Fibroblast of lung (primary cell): ENCODE measurements around the gene PGLYRP4. TPM values are rescaled to one million over a fixed set of nuclear protein-coding genes. Genes with fewer than 3 reads are reported as not detected.

Experiments used
- DNase-seq, 2 donors: peaks; one replicate each; pipeline versions ENCODE4 v3.0.0 to v3.0.0-alpha.2; 2010; ENCODE audit warnings: low read depth in 2 of 2
- H2AFZ ChIP-seq: 2 replicates; pipeline ENCODE4 v1.5.1; 2012; ENCODE audit warnings: low read length, control low read depth, inconsistent platforms
- H3K27ac ChIP-seq: 2 replicates; pipeline ENCODE4 v1.5.1; 2011; ENCODE audit warnings: low read length, control low read depth; ENCODE audit not compliant: insufficient read depth
- H3K27me3 ChIP-seq: 2 replicates; pipeline ENCODE4 v1.5.1; 2011; ENCODE audit warnings: mild to moderate bottlenecking, low read length; ENCODE audit not compliant: control insufficient read depth, insufficient read depth
- H3K36me3 ChIP-seq: 2 replicates; pipeline ENCODE4 v1.5.1; 2011; ENCODE audit warnings: low read length; ENCODE audit not compliant: control insufficient read depth, insufficient read depth
- H3K4me1 ChIP-seq: 2 replicates; pipeline ENCODE4 v1.5.1; 2011; ENCODE audit warnings: low read length; ENCODE audit not compliant: control insufficient read depth, insufficient read depth; ENCODE audit errors: extremely low read depth
- H3K4me2 ChIP-seq: 2 replicates; pipeline ENCODE4 v1.5.1; 2011; ENCODE audit warnings: low read length, control low read depth; ENCODE audit not compliant: insufficient read depth; ENCODE audit errors: extremely low read depth
- H3K4me3 ChIP-seq, 4 experiments: fragments of 200-600 bp in 1 of 4; sonication (generic) in 1 of 4; replicated peaks in 1 of 4; 2 replicates each; pipeline ENCODE4 v1.5.1; 2011 to 2016; ENCODE audit warnings: low read length in 4 of 4, low read depth in 3 of 4, mild to moderate bottlenecking in 3 of 4, control low read depth in 2 of 4, inconsistent platforms in 1 of 4, mixed read lengths in 1 of 4; ENCODE audit not compliant: insufficient read depth in 1 of 4; ENCODE audit errors: control extremely low read depth in 1 of 4
- H3K79me2 ChIP-seq: 2 replicates; pipeline ENCODE4 v1.5.1; 2012; ENCODE audit warnings: mild to moderate bottlenecking, low read length, inconsistent platforms; ENCODE audit not compliant: control insufficient read depth, insufficient read depth
- H3K9ac ChIP-seq: 2 replicates; pipeline ENCODE4 v1.5.1; 2011; ENCODE audit warnings: mild to moderate bottlenecking, low read length, control low read depth; ENCODE audit not compliant: insufficient read depth
- H3K9me3 ChIP-seq: 2 replicates; pipeline ENCODE4 v1.5.1; 2012; ENCODE audit warnings: low read depth, low read length; ENCODE audit not compliant: control insufficient read depth, insufficient read depth
- H4K20me1 ChIP-seq: 2 replicates; pipeline ENCODE4 v1.5.1; 2011; ENCODE audit warnings: low read length; ENCODE audit not compliant: control insufficient read depth, insufficient read depth; ENCODE audit errors: extremely low read depth
- EZH2 ChIP-seq: IDR thresholded peaks from 2 replicates; pipeline ENCODE4 v1.5.1; 2012; ENCODE audit warnings: low read length, control low read depth, mild to moderate bottlenecking; ENCODE audit errors: missing control alignments
- polyA plus RNA-seq, 2 donors: library from polyadenylated mRNA; depleted of rRNA in 1 of 2; stranded (reverse) in 1 of 2; unstranded in 1 of 2; fragments of >200 nt; gene quantifications; 2 replicates each; pipeline ENCODE4 v1.2.1, GENCODE V29; 2011 to 2012; ENCODE audit warnings: missing spikeins in 1 of 2
- total RNA-seq: library from RNA; depleted of rRNA; stranded (reverse); fragments of >200 nt; gene quantifications from 2 replicates; pipeline ENCODE4 v1.2.1, GENCODE V29; 2014
- TF ChIP-seq, protein P1 (sequence below), 2 donors: IDR thresholded peaks in 1 of 2; conservative IDR thresholded peaks in 1 of 2; 1 replicate in 1 of 2; 2 replicates in 1 of 2; pipeline ENCODE4 v1.5.1; 2011 to 2012; ENCODE audit warnings: low read length in 2 of 2, control low read depth in 1 of 2, inconsistent platforms in 1 of 2, low read depth in 1 of 2, mild to moderate bottlenecking in 1 of 2

The PGLYRP4 gene
- total and polyA plus RNA-seq, 2 donors (not counting 1 experiment from before 2014, with no cell fraction given), result not detected

DNA sequence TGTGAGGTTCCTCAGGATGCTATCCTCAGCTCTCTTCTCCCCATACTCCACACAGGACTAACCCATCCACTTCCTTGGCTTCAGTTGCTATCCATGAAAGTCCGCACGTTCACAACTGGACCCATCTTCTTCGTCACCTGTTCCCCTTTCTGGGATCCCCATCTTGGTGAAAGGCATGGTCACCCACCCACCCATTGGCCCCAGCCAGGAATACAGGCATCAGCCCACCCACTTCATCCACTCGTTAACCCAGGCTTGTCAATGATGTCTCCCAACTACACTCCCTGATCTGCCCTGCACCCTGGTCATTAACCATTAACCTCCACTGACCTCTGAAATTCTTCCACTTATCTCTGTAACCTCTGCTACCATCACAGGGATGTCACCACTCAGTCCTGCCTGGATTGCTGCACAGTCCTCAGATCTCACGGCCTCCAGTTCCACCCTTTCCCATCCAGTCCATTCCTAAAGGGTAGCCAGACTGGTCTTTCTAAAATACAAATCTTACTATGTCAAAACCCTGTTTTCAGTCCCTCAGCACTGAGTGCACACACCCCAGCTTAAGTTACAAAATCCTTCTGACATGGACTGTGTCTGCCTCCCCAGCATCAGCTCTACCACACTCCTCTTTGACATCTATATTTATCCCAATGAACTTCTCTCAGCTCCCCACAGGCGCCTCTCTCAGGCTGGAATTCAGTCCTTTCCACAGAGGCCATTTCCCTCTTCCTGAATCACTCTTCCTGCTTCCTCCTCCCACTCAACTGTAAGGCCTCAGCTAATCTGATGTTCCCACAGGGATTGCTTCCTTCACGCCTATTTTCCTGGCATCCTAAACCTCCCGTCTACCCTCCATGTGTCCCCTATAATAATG lies 10.4 kb downstream of the PGLYRP4 start:
- Histone ChIP-seq H4K20me1 (no peaks in the 10 kb centered on the region), H3K4me1 (no peaks in the 10 kb centered on the region), H3K9me3 (no peaks in the 10 kb centered on the region), H3K79me2 (no peaks in the 10 kb centered on the region), H3K27me3 (peaks cover 3% of the 10 kb centered on the region), H2AFZ (no peak overlapping the region), H3K27ac (no peak overlapping the region), H3K4me2 (no peak overlapping the region), H3K36me3 (no peaks in the 10 kb centered on the region), H3K4me3 (no peak overlapping the region), H3K9ac (no peak overlapping the region)
- no peak for DNase-seq
- TF ChIP-seq, protein P1, sequence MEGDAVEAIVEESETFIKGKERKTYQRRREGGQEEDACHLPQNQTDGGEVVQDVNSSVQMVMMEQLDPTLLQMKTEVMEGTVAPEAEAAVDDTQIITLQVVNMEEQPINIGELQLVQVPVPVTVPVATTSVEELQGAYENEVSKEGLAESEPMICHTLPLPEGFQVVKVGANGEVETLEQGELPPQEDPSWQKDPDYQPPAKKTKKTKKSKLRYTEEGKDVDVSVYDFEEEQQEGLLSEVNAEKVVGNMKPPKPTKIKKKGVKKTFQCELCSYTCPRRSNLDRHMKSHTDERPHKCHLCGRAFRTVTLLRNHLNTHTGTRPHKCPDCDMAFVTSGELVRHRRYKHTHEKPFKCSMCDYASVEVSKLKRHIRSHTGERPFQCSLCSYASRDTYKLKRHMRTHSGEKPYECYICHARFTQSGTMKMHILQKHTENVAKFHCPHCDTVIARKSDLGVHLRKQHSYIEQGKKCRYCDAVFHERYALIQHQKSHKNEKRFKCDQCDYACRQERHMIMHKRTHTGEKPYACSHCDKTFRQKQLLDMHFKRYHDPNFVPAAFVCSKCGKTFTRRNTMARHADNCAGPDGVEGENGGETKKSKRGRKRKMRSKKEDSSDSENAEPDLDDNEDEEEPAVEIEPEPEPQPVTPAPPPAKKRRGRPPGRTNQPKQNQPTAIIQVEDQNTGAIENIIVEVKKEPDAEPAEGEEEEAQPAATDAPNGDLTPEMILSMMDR (conservative IDR thresholded peaks at IDR 0.05 in 1 of 2, IDR thresholded peaks at IDR 0.05 in 1 of 2; ENCODE audit: low read depth in 1 of 2, low read length in 2 of 2), result no peak
- TF ChIP-seq EZH2, result no peak

DNA sequence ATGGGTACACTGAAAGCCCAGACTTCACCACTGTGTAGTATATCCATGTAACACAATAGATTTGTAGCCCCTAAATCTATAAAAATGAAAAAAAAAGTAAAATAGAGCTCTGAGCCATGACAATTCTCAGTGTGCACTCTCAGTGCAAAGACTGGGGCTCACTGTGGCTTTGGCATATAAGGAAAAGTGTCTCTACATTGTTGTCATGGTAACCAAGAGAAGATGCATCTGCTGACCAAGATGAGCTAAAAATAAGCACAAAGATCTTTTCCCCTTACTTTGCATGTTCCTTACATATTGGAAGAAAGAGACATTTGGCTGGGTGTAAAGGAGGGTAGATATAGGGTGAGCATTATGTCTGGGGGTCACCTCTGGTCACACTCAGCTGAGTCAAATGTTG lies 12.0 kb downstream of the PGLYRP4 start:
- no peak for DNase-seq
- H3K27me3 ChIP-seq, result no peaks in the 10 kb centered on the region
- H3K4me3 ChIP-seq, result no peak overlapping the region
- H4K20me1 ChIP-seq, result no peaks in the 10 kb centered on the region
- H3K36me3 ChIP-seq, result no peaks in the 10 kb centered on the region
- H3K9ac ChIP-seq, result no peak overlapping the region
- no peaks in the 10 kb centered on the region for H3K79me2 ChIP-seq
- no peak overlapping the region for H2AFZ ChIP-seq
- no peaks in the 10 kb centered on the region for H3K9me3 ChIP-seq
- no peaks in the 10 kb centered on the region for H3K4me1 ChIP-seq
- TF ChIP-seq, protein P1 (conservative IDR thresholded peaks at IDR 0.05 in 1 of 2, IDR thresholded peaks at IDR 0.05 in 1 of 2; ENCODE audit: low read depth in 1 of 2, low read length in 2 of 2), result no peak
- no peak for TF ChIP-seq EZH2
- H3K4me2 ChIP-seq, result no peak overlapping the region
- no peak overlapping the region for H3K27ac ChIP-seq

DNA sequence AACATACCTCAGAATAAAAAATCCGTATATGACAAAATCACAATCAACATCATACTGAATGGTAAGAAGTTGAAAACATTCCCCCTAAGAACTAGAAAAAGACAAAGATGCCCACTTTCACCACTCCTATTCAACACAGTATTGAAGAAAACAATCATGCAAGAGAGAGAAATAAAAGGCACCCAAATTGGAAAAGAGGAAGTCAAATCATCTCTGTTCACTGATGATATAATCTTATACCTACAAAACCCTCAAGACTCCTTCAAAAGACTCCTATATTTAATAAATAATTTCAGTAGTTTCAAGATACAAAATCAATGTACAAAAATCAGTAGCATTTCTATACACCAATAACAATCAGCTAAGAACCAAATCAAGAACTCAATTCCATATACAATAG lies 14.7 kb downstream of the PGLYRP4 start:
- no peak overlapping the region for H3K4me3 ChIP-seq
- H3K4me1 ChIP-seq, result no peaks in the 10 kb centered on the region
- DNase-seq, result no peak
- H3K27me3 ChIP-seq, result no peaks in the 10 kb centered on the region
- H2AFZ ChIP-seq, result no peak overlapping the region
- no peaks in the 10 kb centered on the region for H3K9me3 ChIP-seq
- TF ChIP-seq EZH2, result no peak
- TF ChIP-seq, protein P1 (conservative IDR thresholded peaks at IDR 0.05 in 1 of 2, IDR thresholded peaks at IDR 0.05 in 1 of 2; ENCODE audit: low read depth in 1 of 2, low read length in 2 of 2), result no peak
- no peak overlapping the region for H3K4me2 ChIP-seq
- H3K27ac ChIP-seq, result no peak overlapping the region
- no peaks in the 10 kb centered on the region for H3K79me2 ChIP-seq
- H4K20me1 ChIP-seq, result no peaks in the 10 kb centered on the region
- H3K36me3 ChIP-seq, result no peaks in the 10 kb centered on the region
- H3K9ac ChIP-seq, result no peak overlapping the region
